Transverse colon (tissue), 3 donors: ENCODE measurements around the gene FOXP1.

Experiments used
- EP300 ChIP-seq: sonication (generic); formaldehyde crosslinking; IDR thresholded peaks from one replicate; pipeline ENCODE4 v1.6.1; 2017; ENCODE audit warnings: antibody characterized with exemption, low read depth
- POLR2A ChIP-seq: fragments of 450-650 bp; IDR thresholded peaks from one replicate; pipeline ENCODE4 v1.6.1; 2016; ENCODE audit warnings: antibody characterized with exemption, mild to moderate bottlenecking, moderate library complexity
- TF ChIP-seq, protein P1 (sequence below), 5 experiments: fragments of 200-600 bp in 3 of 5; fragments of 450-650 bp in 2 of 5; sonication (generic) in 3 of 5; IDR thresholded peaks; 1 replicate in 2 of 5; 2 replicates in 3 of 5; pipeline ENCODE4 v1.5.1; 2016 to 2017; ENCODE audit warnings: antibody characterized with exemption in 5 of 5, inconsistent platforms in 3 of 5, mild to moderate bottlenecking in 2 of 5, moderate library complexity in 1 of 5

DNA sequence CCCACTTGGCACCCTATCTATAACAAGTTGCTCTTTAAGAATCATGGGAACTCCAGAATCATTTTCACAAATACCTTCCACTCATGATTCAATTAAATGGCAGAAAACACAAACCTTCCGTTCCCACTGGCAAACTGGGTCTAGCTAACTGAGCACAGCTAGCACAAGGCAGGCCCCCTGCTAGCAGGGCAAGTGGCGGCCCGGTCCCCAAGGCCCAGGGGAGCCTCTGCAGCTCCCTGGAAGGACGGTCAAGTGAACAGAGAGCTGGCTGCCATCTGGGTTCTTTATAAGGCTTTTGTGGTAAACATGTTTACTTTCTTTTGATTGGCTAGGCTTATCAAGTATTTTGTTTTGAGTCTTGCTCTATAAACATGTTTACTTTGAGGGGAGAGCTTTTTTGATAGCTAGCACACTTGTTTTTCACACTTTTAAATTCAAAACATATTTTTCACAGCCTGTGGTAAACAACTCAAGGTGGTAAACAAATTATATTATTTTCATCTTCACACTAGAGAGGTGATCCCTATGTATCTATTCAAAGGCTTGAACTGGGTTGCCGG lies 81.4 kb downstream of the FOXP1 start:
- TF ChIP-seq, protein P1, sequence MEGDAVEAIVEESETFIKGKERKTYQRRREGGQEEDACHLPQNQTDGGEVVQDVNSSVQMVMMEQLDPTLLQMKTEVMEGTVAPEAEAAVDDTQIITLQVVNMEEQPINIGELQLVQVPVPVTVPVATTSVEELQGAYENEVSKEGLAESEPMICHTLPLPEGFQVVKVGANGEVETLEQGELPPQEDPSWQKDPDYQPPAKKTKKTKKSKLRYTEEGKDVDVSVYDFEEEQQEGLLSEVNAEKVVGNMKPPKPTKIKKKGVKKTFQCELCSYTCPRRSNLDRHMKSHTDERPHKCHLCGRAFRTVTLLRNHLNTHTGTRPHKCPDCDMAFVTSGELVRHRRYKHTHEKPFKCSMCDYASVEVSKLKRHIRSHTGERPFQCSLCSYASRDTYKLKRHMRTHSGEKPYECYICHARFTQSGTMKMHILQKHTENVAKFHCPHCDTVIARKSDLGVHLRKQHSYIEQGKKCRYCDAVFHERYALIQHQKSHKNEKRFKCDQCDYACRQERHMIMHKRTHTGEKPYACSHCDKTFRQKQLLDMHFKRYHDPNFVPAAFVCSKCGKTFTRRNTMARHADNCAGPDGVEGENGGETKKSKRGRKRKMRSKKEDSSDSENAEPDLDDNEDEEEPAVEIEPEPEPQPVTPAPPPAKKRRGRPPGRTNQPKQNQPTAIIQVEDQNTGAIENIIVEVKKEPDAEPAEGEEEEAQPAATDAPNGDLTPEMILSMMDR (IDR thresholded peaks at IDR 0.05) = no peak
- TF ChIP-seq POLR2A (no peak), EP300 (no peak)
